Fibroblast of pulmonary artery (primary cell): ENCODE measurements around the gene CAMTA1.

ENCODE experiments used
- DNase-seq: peaks from one replicate; pipeline ENCODE4 v3.0.0-alpha.2; 2010; ENCODE audit warnings: low read depth
- H3K4me3 ChIP-seq: replicated peaks from 2 replicates; pipeline ENCODE4 v1.5.1; 2011; ENCODE audit warnings: low read depth, mild to moderate bottlenecking, control low read depth, low read length, moderate library complexity
- TF ChIP-seq, protein P1 (sequence below): IDR thresholded peaks from 2 replicates; pipeline ENCODE4 v1.5.1; 2011; ENCODE audit warnings: mild to moderate bottlenecking, control low read depth, low read length, inconsistent platforms; ENCODE audit errors: missing control alignments

CAMTA1 gene

DNA sequence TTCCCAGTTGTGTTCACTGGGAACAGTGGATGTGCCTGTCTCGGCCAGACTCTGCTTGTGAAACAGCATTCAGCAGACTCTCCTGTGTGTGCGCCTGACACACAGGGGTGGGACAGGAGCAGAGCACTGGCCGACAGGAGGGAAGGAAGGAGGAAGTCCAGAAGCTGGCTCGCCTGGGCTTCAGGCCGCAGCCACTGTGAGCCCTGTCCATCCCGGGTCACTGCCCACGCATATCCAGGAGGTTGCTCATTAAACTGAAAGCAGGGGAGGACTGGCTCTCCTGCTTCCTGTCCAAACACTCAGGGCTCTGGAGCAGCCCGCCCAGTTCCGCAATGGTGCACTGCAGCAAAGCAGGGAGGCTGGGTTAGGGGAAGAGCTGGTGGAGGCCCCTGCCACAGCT lies 767.1 kb downstream of the CAMTA1 start:
- TF ChIP-seq, protein P1, sequence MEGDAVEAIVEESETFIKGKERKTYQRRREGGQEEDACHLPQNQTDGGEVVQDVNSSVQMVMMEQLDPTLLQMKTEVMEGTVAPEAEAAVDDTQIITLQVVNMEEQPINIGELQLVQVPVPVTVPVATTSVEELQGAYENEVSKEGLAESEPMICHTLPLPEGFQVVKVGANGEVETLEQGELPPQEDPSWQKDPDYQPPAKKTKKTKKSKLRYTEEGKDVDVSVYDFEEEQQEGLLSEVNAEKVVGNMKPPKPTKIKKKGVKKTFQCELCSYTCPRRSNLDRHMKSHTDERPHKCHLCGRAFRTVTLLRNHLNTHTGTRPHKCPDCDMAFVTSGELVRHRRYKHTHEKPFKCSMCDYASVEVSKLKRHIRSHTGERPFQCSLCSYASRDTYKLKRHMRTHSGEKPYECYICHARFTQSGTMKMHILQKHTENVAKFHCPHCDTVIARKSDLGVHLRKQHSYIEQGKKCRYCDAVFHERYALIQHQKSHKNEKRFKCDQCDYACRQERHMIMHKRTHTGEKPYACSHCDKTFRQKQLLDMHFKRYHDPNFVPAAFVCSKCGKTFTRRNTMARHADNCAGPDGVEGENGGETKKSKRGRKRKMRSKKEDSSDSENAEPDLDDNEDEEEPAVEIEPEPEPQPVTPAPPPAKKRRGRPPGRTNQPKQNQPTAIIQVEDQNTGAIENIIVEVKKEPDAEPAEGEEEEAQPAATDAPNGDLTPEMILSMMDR: no peak
- peak; percentile 89 for DNase-seq
- H3K4me3 ChIP-seq: no peak overlapping the region

- DNase-seq: peak; percentile 5
- no peak overlapping the region for H3K4me3 ChIP-seq
- TF ChIP-seq, protein P1: no peak
Measured at GRCh38 chr1:7553042-7553690, 767.9 kb downstream of the CAMTA1 start.

DNA sequence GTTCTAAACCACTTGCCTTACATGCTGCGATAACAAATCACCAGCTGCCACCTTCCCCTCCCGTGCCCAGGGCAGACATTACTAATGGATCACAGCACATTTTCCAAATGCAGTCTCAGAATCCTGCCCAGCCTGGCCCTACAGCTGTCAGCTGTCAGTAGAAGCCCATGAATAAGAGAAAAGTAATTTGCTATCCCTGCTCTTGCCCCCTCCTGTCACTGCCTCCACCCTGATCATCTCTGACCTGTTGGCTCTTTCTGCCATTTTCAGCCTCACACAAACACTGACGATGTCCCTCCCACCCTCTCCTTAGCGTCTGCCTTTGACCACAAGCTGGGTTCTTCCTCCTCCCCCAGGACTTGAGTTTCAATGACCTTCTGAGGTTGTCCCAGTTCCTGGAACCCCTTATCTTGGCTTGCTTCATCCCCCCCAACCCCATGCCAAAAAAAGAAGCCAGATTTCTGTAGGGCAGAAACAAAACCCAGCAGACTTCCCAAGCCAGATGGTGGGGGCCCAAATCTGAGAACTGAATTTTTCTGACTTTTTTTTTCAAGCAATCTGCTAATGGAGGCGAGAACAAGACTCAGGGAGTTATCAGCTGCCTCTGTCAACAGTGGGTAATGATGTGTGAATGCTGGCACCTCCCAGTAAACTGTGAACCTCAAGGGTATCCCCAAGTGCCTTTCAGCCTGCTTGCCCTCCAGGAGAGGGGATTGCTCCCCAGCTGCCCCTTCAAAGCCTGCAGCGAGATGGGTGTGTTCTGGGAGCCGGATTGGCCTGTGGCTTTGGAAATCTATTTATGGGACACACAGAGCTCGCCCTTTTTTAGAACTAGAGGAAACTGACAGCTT lies 769.4 kb downstream of the CAMTA1 start:
- DNase-seq: peak; percentile 55
- TF ChIP-seq, protein P1: no peak
- H3K4me3 ChIP-seq: no peak overlapping the region

DNA sequence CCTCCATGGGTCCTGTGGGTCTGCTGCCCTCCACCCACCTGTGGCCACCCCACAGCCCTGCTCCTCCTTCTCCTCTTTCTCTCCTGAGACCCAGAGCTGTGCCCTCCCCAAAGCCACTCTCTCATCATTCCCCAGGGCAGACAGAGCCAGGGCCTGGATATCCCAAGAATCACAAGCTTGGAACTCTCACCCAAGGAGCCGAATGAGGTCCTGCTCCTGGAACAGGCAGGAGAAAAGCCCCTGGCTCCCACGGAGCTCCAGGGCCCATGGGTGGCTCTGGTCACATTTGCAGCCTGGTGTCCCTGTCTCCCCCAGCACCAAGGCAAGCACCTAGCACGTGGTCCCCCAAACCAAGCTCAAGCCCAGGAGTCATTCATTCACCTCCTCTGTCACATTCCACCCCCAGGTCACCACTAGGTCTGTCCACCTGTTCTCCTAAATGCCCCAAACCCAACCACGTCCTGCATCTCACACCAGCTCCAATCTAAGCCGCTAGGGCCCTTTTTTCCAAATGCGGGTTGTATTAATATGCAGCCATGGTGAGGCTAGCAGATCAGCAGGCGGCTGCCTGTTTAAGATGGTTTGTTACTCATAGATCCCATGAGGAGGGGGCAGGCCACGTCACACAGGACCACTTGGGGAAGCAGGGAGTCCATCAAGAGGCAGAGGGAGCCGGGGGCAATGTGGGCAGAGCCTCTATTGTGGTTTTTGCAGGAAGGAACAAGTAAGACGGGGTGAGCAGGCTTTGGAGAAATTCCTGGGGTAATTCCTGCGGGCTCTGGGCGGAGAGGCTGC lies 770.3 kb downstream of the CAMTA1 start:
- TF ChIP-seq, protein P1: no peak
- DNase-seq: no peak

DNA sequence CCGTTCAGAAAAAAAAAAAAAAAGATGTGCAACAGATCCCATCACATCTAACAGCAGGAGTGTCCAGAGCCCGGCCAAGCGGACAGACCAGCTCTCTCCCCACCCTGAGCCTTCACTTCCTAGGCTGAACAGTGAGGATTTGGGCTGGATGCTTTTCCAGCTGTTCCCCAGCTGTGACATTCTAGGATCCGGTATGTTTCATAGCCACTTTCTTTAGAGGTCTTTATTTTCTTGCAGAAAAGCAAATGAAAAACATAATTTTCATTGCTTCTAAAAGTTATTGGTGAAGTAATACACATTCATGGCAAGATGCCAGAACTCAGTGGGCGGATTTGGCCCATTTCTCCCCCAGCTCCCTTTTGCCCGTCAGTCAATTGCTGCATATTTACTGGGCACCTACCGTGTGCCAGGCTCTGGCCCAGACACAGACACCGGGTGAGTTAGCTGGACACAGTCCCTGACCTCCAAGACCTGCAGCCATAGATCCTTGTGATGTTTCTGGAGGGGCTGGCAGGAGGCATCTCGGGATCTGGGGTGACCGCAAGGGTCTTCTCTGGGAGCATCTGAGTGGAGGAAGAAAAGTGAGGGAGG lies 772.1 kb downstream of the CAMTA1 start:
- H3K4me3 ChIP-seq: no peak overlapping the region
- DNase-seq: peak; percentile 32
- TF ChIP-seq, protein P1: no peak

More for the DNA sequence above, 770.3 kb downstream of the CAMTA1 start:
- H3K4me3 ChIP-seq: no peak overlapping the region

DNA sequence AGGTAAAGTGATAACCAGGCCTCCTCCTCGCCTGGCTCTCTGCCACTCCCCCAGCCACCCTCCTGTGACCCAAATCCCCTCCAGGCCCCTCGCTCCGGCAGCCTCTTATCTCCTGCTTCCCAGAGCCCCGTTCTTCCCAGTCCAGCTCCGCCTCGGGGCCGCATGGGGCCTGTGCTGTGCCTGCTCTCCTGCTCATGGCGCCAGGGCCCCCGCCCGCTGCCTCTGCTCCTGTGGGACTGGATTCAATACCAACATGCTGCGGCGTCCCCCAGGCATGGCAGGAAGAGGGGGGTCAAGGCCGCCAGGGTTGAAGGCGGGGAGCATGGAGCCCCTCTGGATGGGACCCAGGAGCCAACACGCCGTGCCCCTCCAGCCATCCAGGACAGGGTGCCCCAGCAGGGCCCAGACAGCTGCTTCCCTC lies 772.8 kb downstream of the CAMTA1 start:
- TF ChIP-seq, protein P1: no peak
- no peak overlapping the region for H3K4me3 ChIP-seq
- no peak for DNase-seq
